ENCODE results near the gene SERPINA4.

- TF ChIP-seq TRIM28 (IDR thresholded peaks at IDR 0.05; ENCODE audit: borderline replicate concordance, low read length), result no peak
- no peak for TF ChIP-seq YY1 (tag by site-specific recombination; IDR thresholded peaks at IDR 0.05)
- no peak for TF ChIP-seq KLF8 (tag by site-specific recombination; IDR thresholded peaks at IDR 0.05)
Measured at GRCh38 chr14:94612174-94612573, 50.9 kb downstream of the SERPINA4 start, which contains the start of gene SERPINA3.

Data from HEK293 (cell line).